ENCODE results near the gene ELMO2.

ELMO2 gene

GRCh38 chr20:46402331-46402811 is 4.0 kb downstream of the ELMO2 start:
- Histone ChIP-seq H2AFZ (ENCODE audit: low read length) (no peak overlapping the region), H3K27me3 (ENCODE audit: insufficient read depth, low read length) (no peaks in the 10 kb centered on the region), H3K4me2 (ENCODE audit: low read length) (no peak overlapping the region), H3K4me3 (ENCODE audit: low read depth, low read length, poor library complexity, severe bottlenecking) (no peak overlapping the region), H4K20me1 (ENCODE audit: insufficient read depth, low read length) (no peaks in the 10 kb centered on the region), H3K9ac (ENCODE audit: low read length) (no peak overlapping the region), H3K27ac (ENCODE audit: low read depth, low read length, poor library complexity, severe bottlenecking) (no peak overlapping the region), H3K36me3 (ENCODE audit: insufficient read depth, low read length) (no peaks in the 10 kb centered on the region), H3K9me2 (ENCODE audit: low read depth, low read length) (no peaks in the 10 kb centered on the region), H3K79me2 (ENCODE audit: insufficient read depth, low read length) (no peaks in the 10 kb centered on the region), H3K4me1 (ENCODE audit: insufficient read depth, low read length, severe bottlenecking) (peaks cover 17% of the 10 kb centered on the region), H3K9me3 (ENCODE audit: low read length) (no peaks in the 10 kb centered on the region), H3F3A (ENCODE audit: insufficient read depth, low read length) (no peaks in the 10 kb centered on the region; the same call in 1 of the 2 replicates)
- TF ChIP-seq CTCF (IDR thresholded peaks at IDR 0.05; ENCODE audit: low read length) (no peak), EZH2 (IDR thresholded peaks at IDR 0.05; ENCODE audit: borderline replicate concordance, low read length) (no peak)

GRCh38 chr20:46401478-46401860 is 4.9 kb downstream of the ELMO2 start:
- Histone ChIP-seq H4K20me1 (ENCODE audit: insufficient read depth, low read length) (no peaks in the 10 kb centered on the region), H3K4me3 (ENCODE audit: low read depth, low read length, poor library complexity, severe bottlenecking) (no peak overlapping the region), H3K9ac (ENCODE audit: low read length) (no peak overlapping the region), H2AFZ (ENCODE audit: low read length) (no peak overlapping the region), H3F3A (ENCODE audit: insufficient read depth, low read length) (no peaks in the 10 kb centered on the region; the same call in 1 of the 2 replicates), H3K27me3 (ENCODE audit: insufficient read depth, low read length) (no peaks in the 10 kb centered on the region), H3K36me3 (ENCODE audit: insufficient read depth, low read length) (no peaks in the 10 kb centered on the region), H3K4me2 (ENCODE audit: low read length) (no peak overlapping the region), H3K9me2 (ENCODE audit: low read depth, low read length) (no peaks in the 10 kb centered on the region), H3K27ac (ENCODE audit: low read depth, low read length, poor library complexity, severe bottlenecking) (no peak overlapping the region), H3K4me1 (ENCODE audit: insufficient read depth, low read length, severe bottlenecking) (peaks cover 10% of the 10 kb centered on the region), H3K79me2 (ENCODE audit: insufficient read depth, low read length) (no peaks in the 10 kb centered on the region), H3K9me3 (ENCODE audit: low read length) (no peaks in the 10 kb centered on the region)
- TF ChIP-seq EZH2 (IDR thresholded peaks at IDR 0.05; ENCODE audit: borderline replicate concordance, low read length) (no peak), CTCF (IDR thresholded peaks at IDR 0.05; ENCODE audit: low read length) (no peak)

- H3K9me3 ChIP-seq (ENCODE audit: low read length): no peaks in the 10 kb centered on the region
- H3K4me3 ChIP-seq (ENCODE audit: low read depth, low read length, poor library complexity, severe bottlenecking): no peak overlapping the region
- no peaks in the 10 kb centered on the region for H4K20me1 ChIP-seq (ENCODE audit: insufficient read depth, low read length)
- H3K9me2 ChIP-seq (ENCODE audit: low read depth, low read length): no peaks in the 10 kb centered on the region
- no peaks in the 10 kb centered on the region for H3K27me3 ChIP-seq (ENCODE audit: insufficient read depth, low read length)
- H3K9ac ChIP-seq (ENCODE audit: low read length): no peak overlapping the region
- no peaks in the 10 kb centered on the region; the same call in 1 of the 2 replicates for H3F3A ChIP-seq (ENCODE audit: insufficient read depth, low read length)
- H3K4me1 ChIP-seq (ENCODE audit: insufficient read depth, low read length, severe bottlenecking): peaks cover 10% of the 10 kb centered on the region
- no peak overlapping the region for H3K27ac ChIP-seq (ENCODE audit: low read depth, low read length, poor library complexity, severe bottlenecking)
- no peak overlapping the region for H3K4me2 ChIP-seq (ENCODE audit: low read length)
- TF ChIP-seq CTCF (IDR thresholded peaks at IDR 0.05; ENCODE audit: low read length) (no peak), EZH2 (IDR thresholded peaks at IDR 0.05; ENCODE audit: borderline replicate concordance, low read length) (no peak)
- no peaks in the 10 kb centered on the region for H3K36me3 ChIP-seq (ENCODE audit: insufficient read depth, low read length)
- no peaks in the 10 kb centered on the region for H3K79me2 ChIP-seq (ENCODE audit: insufficient read depth, low read length)
- no peak overlapping the region for H2AFZ ChIP-seq (ENCODE audit: low read length)
Observed at GRCh38 chr20:46400828-46401477, 5.5 kb downstream of the ELMO2 start.
